ENCODE measurements around the gene SUSD1. TPM values are rescaled to one million over a fixed set of nuclear protein-coding genes. Genes with fewer than 3 reads are reported as not detected.

Gene SUSD1
- total RNA-seq, 1 donor from 2014 or later: 19.9 TPM

- Mint-ChIP-seq H3K9me3 (ENCODE audit: unreplicated experiment) (no peaks in the 10 kb centered on the region), H3K4me3 (ENCODE audit: unreplicated experiment) (no peak overlapping the region)
Measured at GRCh38 chr9:111993319-111993718, 181.8 kb downstream of the SUSD1 start.

GRCh38 chr9:111992523-111992922 lies 182.6 kb downstream of the SUSD1 start:
- H3K4me3 Mint-ChIP-seq (ENCODE audit: unreplicated experiment): no peak overlapping the region
- TF ChIP-seq CTCF (IDR thresholded peaks at IDR 0.05; ENCODE audit: partially characterized antibody, unreplicated experiment): no peak
- no peak for DNase-seq
- no peaks in the 10 kb centered on the region for H3K36me3 Mint-ChIP-seq (ENCODE audit: unreplicated experiment)
- H3K9me3 Mint-ChIP-seq (ENCODE audit: unreplicated experiment): no peaks in the 10 kb centered on the region
- no peaks in the 10 kb centered on the region for H3K27me3 Mint-ChIP-seq (ENCODE audit: unreplicated experiment)
- no peak overlapping the region for H3K27ac Mint-ChIP-seq (ENCODE audit: unreplicated experiment)
- H3K4me1 Mint-ChIP-seq (ENCODE audit: low read depth, unreplicated experiment): no peaks in the 10 kb centered on the region

More at GRCh38 chr9:111993319-111993718, 181.8 kb downstream of the SUSD1 start:
- TF ChIP-seq CTCF (IDR thresholded peaks at IDR 0.05; ENCODE audit: partially characterized antibody, unreplicated experiment): no peak
- H3K36me3 Mint-ChIP-seq (ENCODE audit: unreplicated experiment): no peaks in the 10 kb centered on the region
- DNase-seq: no peak
- no peaks in the 10 kb centered on the region for H3K4me1 Mint-ChIP-seq (ENCODE audit: low read depth, unreplicated experiment)
- H3K27me3 Mint-ChIP-seq (ENCODE audit: unreplicated experiment): no peaks in the 10 kb centered on the region
- no peak overlapping the region for H3K27ac Mint-ChIP-seq (ENCODE audit: unreplicated experiment)

GRCh38 chr9:111991179-111991578 lies 183.9 kb downstream of the SUSD1 start:
- Mint-ChIP-seq H3K27ac (ENCODE audit: unreplicated experiment) (no peak overlapping the region), H3K4me3 (ENCODE audit: unreplicated experiment) (no peak overlapping the region), H3K9me3 (ENCODE audit: unreplicated experiment) (no peaks in the 10 kb centered on the region), H3K36me3 (ENCODE audit: unreplicated experiment) (no peaks in the 10 kb centered on the region), H3K27me3 (ENCODE audit: unreplicated experiment) (no peaks in the 10 kb centered on the region), H3K4me1 (ENCODE audit: low read depth, unreplicated experiment) (no peaks in the 10 kb centered on the region)
- no peak for TF ChIP-seq CTCF (IDR thresholded peaks at IDR 0.05; ENCODE audit: partially characterized antibody, unreplicated experiment)
- no peak for DNase-seq

Other genes with a start within 250 kb of the SUSD1 start
- gene PTBP3, start 158.3 kb upstream of the SUSD1 start, total RNA-seq (ENCODE audit: unreplicated experiment): 48.6 TPM
- gene HSDL2, start 204.8 kb upstream of the SUSD1 start, total RNA-seq (ENCODE audit: unreplicated experiment): 4.8 TPM